Activated CD4-positive, alpha-beta T cell treated with anti-CD3 and anti-CD28 coated beads, Interleukin-2, amount 10 ng/mL, durations not matched to agents 24 days and 14 days (primary cell): Measurements from ENCODE around the gene CAMSAP3. TPM values are rescaled to one million over a fixed set of nuclear protein-coding genes. Genes with fewer than 3 reads are reported as not detected.

Experiments used
- DNase-seq: peaks from one replicate; pipeline ENCODE4 v3.0.0; 2022
- H3K27ac Mint-ChIP-seq: one replicate; pipeline ENCODE4 v1.8.0; 2022; ENCODE audit warnings: mild to moderate bottlenecking, mixed read lengths
- H3K27me3 Mint-ChIP-seq: one replicate; pipeline ENCODE4 v1.8.0; 2022; ENCODE audit warnings: mixed read lengths
- H3K36me3 Mint-ChIP-seq: one replicate; pipeline ENCODE4 v1.8.0; 2022; ENCODE audit warnings: low read depth, mild to moderate bottlenecking, mixed read lengths
- H3K4me1 Mint-ChIP-seq: one replicate; pipeline ENCODE4 v1.8.0; 2021; ENCODE audit warnings: mixed read lengths
- H3K4me3 Mint-ChIP-seq: one replicate; pipeline ENCODE4 v1.8.0; 2022; ENCODE audit warnings: mild to moderate bottlenecking, moderate library complexity, mixed read lengths
- H3K9me3 Mint-ChIP-seq: one replicate; pipeline ENCODE4 v1.8.0; 2021; ENCODE audit warnings: mixed read lengths
- intact Hi-C: fragments of 100-400 bp; cut with micrococcal nuclease; formaldehyde crosslinking; loops from one replicate; pipeline ENCODE4 v1.15.1; 2023
- total RNA-seq: library from RNA; stranded (reverse); gene quantifications from 2 replicates; pipeline ENCODE4 v1.2.3, GENCODE V29; 2022

The CAMSAP3 gene
- total RNA-seq, 1 donor from 2014 or later = 0.09 TPM

DNA sequence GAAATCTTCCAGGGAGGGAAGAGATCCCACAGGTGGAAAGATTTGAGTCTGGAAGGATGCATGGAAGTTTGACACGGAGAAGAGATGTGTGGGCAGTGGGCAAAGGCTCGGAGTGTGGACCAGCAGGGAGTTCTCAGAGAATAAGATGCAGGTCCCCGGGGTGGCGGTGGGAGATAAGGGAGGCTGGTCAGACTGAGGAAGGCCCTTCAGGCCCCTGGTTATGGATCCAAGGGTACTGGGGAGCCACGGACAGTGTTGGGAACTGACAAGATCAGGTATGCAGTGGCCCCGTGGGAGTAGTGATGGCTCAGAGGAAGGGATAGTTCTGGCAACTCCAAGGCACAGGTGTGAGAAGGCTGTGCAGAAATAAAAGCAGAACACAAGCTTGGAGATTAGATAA lies 2.5 kb downstream of the CAMSAP3 start:
- intact Hi-C loops = no loop called here
- no peak for DNase-seq
- H3K4me3 Mint-ChIP-seq = no peak overlapping the region
- peaks cover 2% of the 10 kb centered on the region for H3K36me3 Mint-ChIP-seq
- H3K27me3 Mint-ChIP-seq = peaks cover 43% of the 10 kb centered on the region
- no peak overlapping the region for H3K27ac Mint-ChIP-seq
- H3K9me3 Mint-ChIP-seq = peaks cover 5% of the 10 kb centered on the region
- peaks cover 6% of the 10 kb centered on the region for H3K4me1 Mint-ChIP-seq

DNA sequence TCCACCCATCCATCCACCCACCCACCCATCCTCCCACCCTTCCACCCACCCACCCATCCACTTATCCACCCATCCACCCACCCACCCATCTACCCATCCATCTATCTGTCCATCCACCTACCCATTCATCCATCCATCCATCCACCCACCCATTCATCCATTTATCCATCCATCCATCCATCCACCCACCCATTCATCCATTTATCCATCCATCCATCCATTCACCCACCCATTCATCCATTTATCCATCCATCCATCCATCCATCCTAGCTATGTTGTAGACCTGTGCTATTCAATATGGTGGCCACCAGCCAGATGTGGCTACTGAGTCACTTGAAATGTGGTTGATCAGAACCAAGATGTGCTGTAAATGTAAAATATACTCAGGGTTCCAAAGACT lies 5.1 kb downstream of the CAMSAP3 start:
- Mint-ChIP-seq H3K9me3 (peaks cover 5% of the 10 kb centered on the region), H3K27ac (peak overlapping the region; percentile 77), H3K4me1 (peaks cover 3% of the 10 kb centered on the region), H3K4me3 (no peak overlapping the region), H3K36me3 (peaks cover 2% of the 10 kb centered on the region), H3K27me3 (peaks cover 23% of the 10 kb centered on the region)
- intact Hi-C loops = no loop called here
- no peak for DNase-seq

DNA sequence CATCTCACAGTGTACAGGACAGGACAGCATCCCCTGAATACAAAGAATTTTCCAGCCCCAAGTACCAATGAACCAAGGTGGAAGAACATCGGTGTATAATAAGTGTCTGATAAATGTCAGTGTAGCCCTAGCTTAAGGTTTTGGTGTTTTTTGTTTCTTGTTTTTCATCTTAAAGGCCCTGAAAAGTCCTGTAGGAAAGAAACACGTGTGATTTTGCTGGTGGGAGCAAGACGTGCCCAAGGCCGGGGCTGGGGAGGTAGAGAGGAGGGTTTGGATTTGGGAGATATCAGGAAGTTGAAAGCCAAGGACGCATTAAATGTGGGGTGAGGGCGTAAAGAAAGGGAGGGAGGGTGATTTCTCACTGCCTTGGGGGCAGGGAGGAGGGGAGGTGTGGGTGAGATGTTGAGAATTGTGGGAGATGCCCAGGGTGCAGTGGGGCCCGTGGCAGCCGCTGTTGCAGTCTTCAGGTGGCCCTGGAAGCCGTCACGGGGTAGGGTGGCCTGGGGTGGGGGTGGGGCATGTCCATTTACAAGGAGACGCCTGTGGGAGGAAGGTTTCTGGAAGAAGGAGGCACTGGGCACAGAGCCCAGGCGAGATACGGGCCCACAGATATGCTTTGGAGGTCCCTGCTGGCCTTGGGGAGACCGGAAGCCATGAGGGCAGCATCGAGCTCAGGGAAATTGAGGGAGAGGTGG lies 6.7 kb downstream of the CAMSAP3 start:
- no peak for DNase-seq
- Mint-ChIP-seq H3K27me3 (peaks cover 15% of the 10 kb centered on the region), H3K4me3 (no peak overlapping the region), H3K36me3 (peaks cover 2% of the 10 kb centered on the region), H3K4me1 (peaks cover 4% of the 10 kb centered on the region), H3K9me3 (peaks cover 5% of the 10 kb centered on the region), H3K27ac (no peak overlapping the region)
- intact Hi-C loops = no loop called here

DNA sequence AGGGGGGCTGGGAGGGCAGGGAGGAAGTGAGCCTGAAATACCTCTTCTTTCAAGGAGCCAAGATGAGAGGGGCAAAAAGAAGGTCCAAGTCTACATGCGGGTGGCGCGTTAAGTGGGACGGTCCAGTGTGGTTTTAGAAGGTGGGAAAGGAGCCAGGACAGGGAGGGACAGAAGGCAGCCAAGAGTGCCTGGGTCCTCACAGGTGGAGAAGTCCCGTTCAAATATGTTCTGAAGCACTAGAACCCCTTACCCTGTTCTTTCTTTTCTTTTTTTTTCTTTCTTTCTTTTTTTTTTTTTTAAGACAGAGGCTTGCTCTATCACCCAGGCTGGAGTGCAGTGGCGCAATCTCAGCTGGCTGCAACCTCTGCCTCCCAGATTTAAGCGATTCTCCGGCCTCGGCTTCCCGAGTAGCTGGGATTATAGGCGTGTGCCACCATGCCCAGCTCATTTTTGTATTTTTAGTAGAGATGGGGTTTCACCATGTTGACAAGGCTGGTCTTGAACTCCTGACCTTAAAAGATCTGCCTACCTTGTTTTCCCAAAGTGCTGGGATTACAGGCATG lies 7.4 kb downstream of the CAMSAP3 start:
- no peak for DNase-seq
- Mint-ChIP-seq H3K4me1 (peaks cover 4% of the 10 kb centered on the region), H3K4me3 (no peak overlapping the region), H3K9me3 (peaks cover 5% of the 10 kb centered on the region), H3K27me3 (peaks cover 9% of the 10 kb centered on the region), H3K36me3 (peaks cover 2% of the 10 kb centered on the region), H3K27ac (no peak overlapping the region)
- intact Hi-C loops = no loop called here

DNA sequence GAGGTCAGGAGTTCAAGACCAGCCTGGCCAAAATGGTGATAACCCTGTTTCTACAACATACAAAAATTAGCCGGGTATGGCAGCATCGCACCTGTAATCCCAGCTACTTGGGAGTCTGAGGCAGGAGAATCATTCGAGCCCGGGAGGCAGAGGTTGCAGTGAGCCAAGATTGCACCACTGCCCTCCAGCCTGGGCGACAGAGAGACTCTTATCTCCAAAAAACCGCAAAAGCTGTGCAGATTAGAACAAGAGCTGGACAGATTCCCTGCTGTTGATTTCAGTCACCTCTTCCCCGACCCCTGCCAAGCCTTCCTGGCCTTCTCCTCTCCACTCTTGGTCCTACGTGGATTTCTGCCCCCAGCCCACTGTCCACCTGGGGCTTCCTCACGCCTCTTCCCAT lies 8.3 kb downstream of the CAMSAP3 start:
- peaks cover 4% of the 10 kb centered on the region for H3K4me1 Mint-ChIP-seq
- H3K4me3 Mint-ChIP-seq = no peak overlapping the region
- intact Hi-C loops = no loop called here
- peaks cover 1% of the 10 kb centered on the region for H3K9me3 Mint-ChIP-seq
- peaks cover 4% of the 10 kb centered on the region for H3K27me3 Mint-ChIP-seq
- no peak overlapping the region for H3K27ac Mint-ChIP-seq
- DNase-seq = no peak
- H3K36me3 Mint-ChIP-seq = peaks cover 2% of the 10 kb centered on the region

DNA sequence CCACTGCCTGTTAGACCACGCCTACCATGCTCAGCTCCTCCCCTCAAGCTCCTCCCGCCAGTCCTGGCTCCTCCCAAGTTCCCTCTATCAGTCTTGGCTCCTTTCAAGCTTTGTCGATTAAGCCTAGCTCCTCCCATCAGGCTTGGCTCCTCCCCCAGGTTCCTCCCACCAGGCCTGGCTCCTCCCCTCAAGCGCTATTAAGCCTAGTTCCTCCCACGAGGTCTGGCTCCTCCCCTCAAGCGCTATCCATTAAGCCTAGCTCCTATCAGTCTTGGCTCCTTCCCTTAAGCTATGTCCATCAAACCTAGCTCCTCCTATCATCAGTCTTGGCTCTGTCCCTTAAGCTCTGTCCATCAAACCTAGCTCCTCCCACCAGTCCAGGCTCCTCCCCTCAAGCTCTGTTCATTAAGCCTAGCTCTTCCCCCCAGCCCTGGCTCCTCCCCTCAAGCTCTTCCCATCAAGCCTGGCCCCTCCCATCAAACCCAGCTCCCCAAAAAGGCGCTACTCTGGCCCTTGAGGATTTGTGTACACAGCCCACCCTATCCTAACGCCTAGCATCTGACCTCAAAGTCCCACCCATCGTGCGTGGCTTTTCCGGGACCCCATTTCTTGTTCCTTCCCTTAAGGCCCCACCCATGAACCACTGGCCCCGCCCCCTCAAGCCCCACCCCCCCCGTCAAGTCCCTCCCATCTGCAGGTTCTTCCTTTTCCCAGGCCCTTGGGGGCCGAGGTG lies 10.0 kb downstream of the CAMSAP3 start:
- intact Hi-C loops = no loop called here
- Mint-ChIP-seq H3K4me3 (no peak overlapping the region), H3K27me3 (peaks cover 3% of the 10 kb centered on the region), H3K36me3 (peaks cover 2% of the 10 kb centered on the region), H3K27ac (no peak overlapping the region), H3K4me1 (peaks cover 4% of the 10 kb centered on the region), H3K9me3 (no peaks in the 10 kb centered on the region)
- peak; percentile 78 for DNase-seq

DNA sequence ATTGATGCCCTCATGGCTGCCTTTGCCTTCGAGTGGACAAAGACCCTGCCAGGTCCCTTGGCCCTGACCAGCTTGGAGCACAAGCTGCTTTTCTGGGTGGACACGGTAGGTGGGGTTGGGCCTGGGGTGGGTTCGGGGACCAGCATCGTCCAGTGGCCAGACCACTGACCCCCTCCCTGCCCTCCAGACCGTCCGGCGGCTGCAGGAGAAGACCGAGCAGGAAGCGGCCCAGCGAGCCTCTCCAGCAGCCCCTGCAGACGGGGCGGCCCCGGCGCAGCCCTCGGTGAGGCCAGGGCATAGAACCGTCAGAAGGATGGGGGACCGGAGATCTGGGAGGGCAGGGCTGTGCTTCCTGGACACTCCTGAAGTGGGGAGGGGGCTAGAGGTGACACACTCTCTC lies 10.6 kb downstream of the CAMSAP3 start:
- Mint-ChIP-seq H3K27ac (no peak overlapping the region), H3K4me1 (peaks cover 2% of the 10 kb centered on the region), H3K4me3 (no peak overlapping the region), H3K27me3 (peaks cover 3% of the 10 kb centered on the region), H3K9me3 (no peaks in the 10 kb centered on the region), H3K36me3 (no peaks in the 10 kb centered on the region)
- DNase-seq = no peak
- intact Hi-C loops = no loop called here

DNA sequence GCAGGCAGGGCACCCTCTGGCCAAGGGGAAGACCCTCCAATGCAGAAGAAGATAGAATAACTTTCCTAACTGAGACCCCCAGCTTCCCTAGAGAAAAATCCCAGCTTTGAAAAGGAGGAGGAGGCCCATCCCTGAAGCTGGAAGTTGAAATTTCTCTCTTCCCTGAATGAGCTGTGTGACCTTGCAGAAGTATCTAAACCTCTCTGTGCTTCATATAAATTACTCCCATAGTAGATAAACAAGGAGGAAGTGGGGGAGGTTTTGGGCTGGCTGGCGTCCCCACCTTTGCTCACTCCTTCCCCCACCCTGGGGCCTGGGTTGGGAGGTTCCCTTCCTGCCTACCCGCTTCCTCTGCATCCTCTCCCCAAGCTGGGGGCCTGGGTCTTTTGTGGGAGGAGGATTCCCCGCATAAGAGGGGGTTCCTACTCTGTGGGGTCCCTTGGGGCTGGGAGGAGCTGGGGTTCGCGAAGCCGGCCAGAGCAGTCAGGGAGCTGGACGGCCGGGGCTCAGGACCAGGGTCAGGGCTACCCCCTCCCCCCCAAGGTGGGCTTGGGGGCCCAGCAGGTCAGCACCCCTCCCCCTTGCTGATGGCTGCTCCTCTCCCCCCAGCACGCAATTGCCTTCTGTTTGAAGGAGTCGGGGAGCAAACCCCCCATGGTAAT lies 11.7 kb downstream of the CAMSAP3 start:
- Mint-ChIP-seq H3K36me3 (no peaks in the 10 kb centered on the region), H3K27me3 (peaks cover under 1% of the 10 kb centered on the region), H3K9me3 (no peaks in the 10 kb centered on the region), H3K27ac (no peak overlapping the region), H3K4me3 (no peak overlapping the region), H3K4me1 (peaks cover 2% of the 10 kb centered on the region)
- intact Hi-C loops = no loop called here
- no peak for DNase-seq

DNA sequence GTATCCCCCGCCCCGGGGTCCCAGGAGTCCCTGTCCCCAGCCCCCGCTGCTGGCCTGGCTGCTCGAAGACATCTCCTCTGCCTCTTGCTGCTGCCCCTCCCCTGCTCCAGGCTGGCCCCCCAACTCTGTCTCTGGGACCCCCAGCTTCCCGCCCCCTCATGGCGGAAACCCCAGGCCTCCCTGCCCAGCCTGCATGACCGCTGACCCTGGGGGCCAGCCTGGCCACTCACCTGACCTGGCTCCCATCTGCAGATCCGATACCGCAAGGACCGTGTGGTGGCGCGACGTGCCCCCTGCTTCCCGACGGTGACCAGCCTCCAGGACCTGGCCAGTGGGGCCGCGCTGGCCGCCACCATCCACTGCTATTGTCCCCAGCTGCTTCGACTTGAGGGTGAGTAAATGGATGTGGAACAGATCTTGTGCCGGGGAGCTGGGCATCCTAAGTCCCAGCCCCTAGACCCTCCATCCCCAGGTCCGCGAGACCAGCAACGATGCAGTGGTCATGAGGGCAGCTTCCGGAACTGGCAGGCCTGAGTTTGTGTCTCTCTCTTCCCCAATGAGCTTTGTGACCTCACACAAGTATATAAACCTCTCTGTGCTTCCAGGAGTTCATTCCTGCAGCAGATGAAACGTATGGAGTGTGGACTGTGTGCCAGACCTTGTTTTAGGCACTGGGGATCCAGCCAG lies 12.4 kb downstream of the CAMSAP3 start:
- intact Hi-C loops = no loop called here
- Mint-ChIP-seq H3K4me1 (peaks cover 2% of the 10 kb centered on the region), H3K36me3 (no peaks in the 10 kb centered on the region), H3K27me3 (no peaks in the 10 kb centered on the region), H3K4me3 (no peak overlapping the region), H3K9me3 (no peaks in the 10 kb centered on the region), H3K27ac (no peak overlapping the region)
- DNase-seq = no peak

DNA sequence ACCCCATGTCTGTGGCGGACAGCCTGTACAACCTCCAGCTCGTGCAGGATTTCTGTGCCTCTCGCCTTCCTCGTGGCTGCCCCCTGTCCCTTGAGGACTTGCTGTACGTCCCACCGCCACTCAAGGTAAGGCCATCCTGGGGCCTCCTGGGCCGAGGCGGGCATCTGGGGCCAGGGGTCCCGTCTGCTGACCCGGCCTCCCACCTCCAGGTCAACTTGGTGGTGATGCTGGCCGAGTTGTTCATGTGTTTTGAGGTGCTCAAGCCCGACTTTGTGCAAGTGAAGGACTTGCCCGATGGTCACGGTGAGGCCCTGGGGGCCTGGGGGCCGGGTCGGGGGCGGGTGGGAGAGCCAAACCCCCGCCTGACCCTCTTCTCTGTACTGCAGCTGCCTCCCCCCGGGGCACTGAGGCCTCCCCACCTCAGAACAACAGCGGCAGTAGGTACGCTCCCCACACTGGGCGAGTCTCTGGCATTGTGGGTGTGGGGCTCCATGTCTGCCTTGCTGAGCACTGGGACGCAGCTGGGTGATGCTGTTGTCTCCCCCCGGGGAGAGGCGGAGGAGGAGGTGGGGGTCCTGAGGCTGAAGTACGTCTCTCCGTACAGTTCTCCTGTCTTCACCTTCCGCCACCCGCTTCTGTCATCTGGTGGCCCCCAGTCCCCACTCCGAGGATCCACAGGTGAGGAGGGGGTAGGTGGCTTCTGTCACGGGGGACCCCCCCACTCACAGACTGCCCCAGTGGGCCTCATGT lies 15.0 kb downstream of the CAMSAP3 start:
- Mint-ChIP-seq H3K9me3 (no peaks in the 10 kb centered on the region), H3K4me1 (peaks cover 2% of the 10 kb centered on the region), H3K27ac (no peak overlapping the region), H3K36me3 (no peaks in the 10 kb centered on the region), H3K27me3 (no peaks in the 10 kb centered on the region), H3K4me3 (no peak overlapping the region)
- intact Hi-C loops = no loop called here
- no peak for DNase-seq

DNA sequence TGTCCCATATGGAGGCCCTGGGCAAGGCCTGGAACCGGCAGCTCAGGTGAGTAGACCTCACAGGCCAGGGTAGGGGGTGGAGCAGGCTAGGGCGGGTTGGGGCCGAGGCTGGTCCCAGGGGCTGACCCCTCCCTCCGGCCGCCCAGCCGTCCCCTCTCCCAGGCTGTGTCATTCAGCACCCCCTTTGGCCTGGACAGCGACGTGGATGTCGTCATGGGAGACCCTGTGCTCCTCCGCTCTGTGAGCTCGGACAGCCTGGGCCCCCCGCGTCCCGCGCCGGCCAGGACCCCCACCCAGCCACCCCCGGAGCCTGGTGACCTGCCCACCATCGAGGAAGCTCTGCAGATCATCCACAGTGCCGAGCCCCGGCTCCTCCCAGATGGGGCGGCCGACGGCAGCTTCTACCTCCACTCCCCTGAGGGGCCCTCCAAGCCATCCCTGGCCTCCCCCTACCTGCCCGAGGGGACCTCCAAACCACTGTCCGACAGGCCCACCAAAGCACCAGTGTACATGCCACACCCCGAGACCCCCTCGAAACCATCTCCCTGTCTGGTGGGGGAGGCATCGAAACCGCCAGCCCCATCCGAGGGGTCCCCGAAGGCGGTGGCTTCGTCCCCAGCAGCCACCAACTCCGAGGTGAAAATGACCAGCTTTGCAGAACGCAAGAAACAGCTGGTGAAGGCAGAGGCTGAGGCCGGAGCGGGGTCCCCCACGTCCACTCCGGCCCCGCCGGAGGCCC lies 16.0 kb downstream of the CAMSAP3 start:
- no peaks in the 10 kb centered on the region for H3K27me3 Mint-ChIP-seq
- H3K27ac Mint-ChIP-seq = no peak overlapping the region
- no peaks in the 10 kb centered on the region for H3K4me1 Mint-ChIP-seq
- no peaks in the 10 kb centered on the region for H3K9me3 Mint-ChIP-seq
- DNase-seq = no peak
- no peaks in the 10 kb centered on the region for H3K36me3 Mint-ChIP-seq
- intact Hi-C loops = no loop called here
- no peak overlapping the region for H3K4me3 Mint-ChIP-seq

DNA sequence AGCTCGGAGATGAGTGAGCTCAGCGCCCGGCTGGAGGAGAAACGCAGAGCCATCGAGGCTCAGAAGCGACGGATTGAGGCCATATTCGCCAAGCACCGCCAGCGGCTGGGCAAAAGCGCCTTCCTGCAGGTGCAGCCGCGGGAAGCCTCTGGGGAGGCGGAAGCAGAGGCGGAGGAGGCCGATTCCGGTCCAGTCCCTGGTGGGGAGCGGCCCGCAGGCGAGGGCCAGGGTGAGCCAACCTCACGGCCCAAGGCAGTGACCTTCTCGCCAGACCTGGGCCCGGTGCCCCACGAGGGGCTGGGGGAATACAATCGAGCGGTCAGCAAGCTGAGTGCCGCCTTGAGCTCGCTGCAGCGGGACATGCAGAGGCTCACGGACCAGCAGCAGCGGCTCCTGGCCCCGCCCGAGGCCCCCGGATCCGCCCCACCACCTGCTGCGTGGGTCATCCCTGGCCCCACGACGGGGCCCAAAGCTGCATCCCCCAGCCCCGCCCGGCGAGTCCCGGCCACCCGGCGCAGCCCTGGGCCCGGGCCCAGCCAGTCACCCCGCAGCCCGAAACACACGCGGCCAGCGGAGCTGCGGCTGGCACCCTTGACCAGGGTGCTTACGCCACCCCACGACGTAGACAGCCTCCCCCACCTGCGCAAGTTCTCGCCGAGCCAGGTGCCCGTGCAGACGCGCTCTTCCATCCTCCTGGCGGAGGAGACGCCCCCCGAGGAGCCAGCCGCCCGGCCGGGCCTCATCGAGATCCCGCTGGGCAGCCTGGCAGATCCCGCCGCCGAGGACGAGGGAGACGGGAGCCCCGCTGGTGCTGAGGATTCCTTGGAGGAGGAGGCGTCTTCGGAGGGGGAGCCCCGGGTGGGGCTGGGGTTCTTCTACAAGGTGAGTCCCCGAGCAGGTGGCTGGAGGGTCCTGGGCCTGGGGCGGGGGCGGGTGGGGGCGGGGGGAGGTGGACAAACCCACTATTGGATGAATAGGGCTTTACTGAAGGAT lies 16.9 kb downstream of the CAMSAP3 start:
- Mint-ChIP-seq H3K4me1 (no peaks in the 10 kb centered on the region), H3K36me3 (no peaks in the 10 kb centered on the region), H3K4me3 (no peak overlapping the region), H3K27me3 (no peaks in the 10 kb centered on the region), H3K9me3 (no peaks in the 10 kb centered on the region), H3K27ac (no peak overlapping the region)
- intact Hi-C loops = no loop called here
- DNase-seq = no peak
